Activated CD4-positive, alpha-beta T cell treated with anti-CD3 and anti-CD28 coated beads, Interleukin-2, amount 50 U/mL, for 4 hours (primary cell): ENCODE results near the gene OR11H1.
"Not testable (repeated sequence)": the region's sequence is repeated elsewhere in the genome, so short reads cannot be mapped to it uniquely, and the experiment has no call there.

Experiments
- DNase-seq, 2 experiments: peaks; one replicate each; pipeline ENCODE4 v3.0.0-alpha.2; 2020

OR11H1 gene, protein sequence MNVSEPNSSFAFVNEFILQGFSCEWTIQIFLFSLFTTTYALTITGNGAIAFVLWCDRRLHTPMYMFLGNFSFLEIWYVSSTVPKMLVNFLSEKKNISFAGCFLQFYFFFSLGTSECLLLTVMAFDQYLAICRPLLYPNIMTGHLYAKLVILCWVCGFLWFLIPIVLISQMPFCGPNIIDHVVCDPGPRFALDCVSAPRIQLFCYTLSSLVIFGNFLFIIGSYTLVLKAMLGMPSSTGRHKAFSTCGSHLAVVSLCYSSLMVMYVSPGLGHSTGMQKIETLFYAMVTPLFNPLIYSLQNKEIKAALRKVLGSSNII

DNA sequence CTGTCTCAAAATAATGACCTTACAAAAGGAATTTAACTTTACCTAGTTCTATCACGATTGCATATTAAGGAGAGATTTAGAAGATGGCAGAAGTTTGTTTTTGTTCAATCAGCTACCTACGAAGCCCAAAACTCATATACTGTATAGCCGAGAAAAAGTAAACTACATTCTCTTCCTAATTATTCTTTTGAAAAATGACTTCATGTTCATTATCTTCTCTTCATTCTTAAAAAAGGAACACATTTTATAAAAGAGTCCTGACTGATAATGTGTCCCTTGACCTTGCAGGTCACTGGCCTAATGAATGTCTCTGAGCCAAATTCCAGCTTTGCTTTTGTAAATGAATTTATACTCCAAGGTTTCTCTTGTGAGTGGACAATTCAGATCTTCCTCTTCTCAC, at the start of gene OR11H1:
Gene OR11H1, plus strand, starts transcription at position 301 of the 400 bp plus-strand sequence. Its CDS starts 0 bp downstream, at position 301.
- not testable (repeated sequence) for DNase-seq

GRCh38 chr22:15509967-15510366, 18.0 kb upstream of the OR11H1 start:
- DNase-seq, result not testable (repeated sequence)

- DNase-seq, result not testable (repeated sequence)
These were observed 12.1 kb upstream of the OR11H1 start for GRCh38 chr22:15515896-15516295.

DNA sequence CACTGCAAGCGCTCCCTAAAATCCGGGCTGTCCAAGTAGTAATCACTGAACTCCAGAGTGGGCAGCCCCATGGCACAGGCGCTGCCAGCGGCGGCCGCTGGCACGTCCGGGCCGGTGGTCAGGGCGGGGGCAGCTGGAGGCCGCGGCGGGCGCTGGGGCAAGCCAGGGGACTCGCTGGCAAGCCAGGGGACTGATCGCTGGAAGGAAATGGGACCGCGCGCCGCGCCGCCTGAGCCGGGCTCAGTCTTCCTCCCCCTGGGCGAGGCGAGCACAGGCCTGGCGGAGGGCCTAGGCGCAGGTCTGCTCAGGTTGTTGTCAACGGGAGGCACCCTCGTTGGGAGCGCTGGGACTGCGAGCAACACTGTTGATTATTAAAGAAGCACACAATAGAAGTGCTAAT, 25.8 kb downstream of the OR11H1 start:
- not testable (repeated sequence) for DNase-seq

GRCh38 chr22:15563461-15563860, 35.5 kb downstream of the OR11H1 start:
- not testable (repeated sequence) for DNase-seq

GRCh38 chr22:15565063-15565462, 37.1 kb downstream of the OR11H1 start:
- not testable (repeated sequence) for DNase-seq
